HG03196 (cell line): Measurements from ENCODE around the gene MARCHF10.
"Not testable (repeated sequence)": the region's sequence is repeated elsewhere in the genome, so short reads cannot be mapped to it uniquely, and the experiment has no call there.

Experiments
- ATAC-seq: cut with Tn5 transposase; IDR thresholded peaks from one replicate; pipeline ENCODE4 v1.9.1; 2021; ENCODE audit not compliant: unreplicated experiment

MARCHF10 gene

GRCh38 chr17:62702746-62703260, 105.3 kb downstream of the MARCHF10 start:
- no peak for ATAC-seq

- ATAC-seq, result no peak
Observed at GRCh38 chr17:62701706-62702085, 106.4 kb downstream of the MARCHF10 start.

GRCh38 chr17:62700964-62701705, 107.0 kb downstream of the MARCHF10 start:
- no peak for ATAC-seq

- not testable (repeated sequence) for ATAC-seq
Observed at GRCh38 chr17:62698459-62698858, 109.7 kb downstream of the MARCHF10 start.

- ATAC-seq, result no peak
Observed at GRCh38 chr17:62696726-62697490, 111.2 kb downstream of the MARCHF10 start.

GRCh38 chr17:62696256-62696655, 111.9 kb downstream of the MARCHF10 start:
- no peak for ATAC-seq

- ATAC-seq, result not testable (repeated sequence)
Observed at GRCh38 chr17:62695093-62695738, 112.9 kb downstream of the MARCHF10 start.

- no peak for ATAC-seq
Observed at GRCh38 chr17:62693616-62694409, 114.3 kb downstream of the MARCHF10 start.

- ATAC-seq, result no peak
Observed at GRCh38 chr17:62692721-62693431, 115.2 kb downstream of the MARCHF10 start.

- ATAC-seq, result no peak
Observed at GRCh38 chr17:62692159-62692651, 115.9 kb downstream of the MARCHF10 start.

- ATAC-seq, result not testable (repeated sequence)
Observed at GRCh38 chr17:62691589-62691915, 116.6 kb downstream of the MARCHF10 start.

GRCh38 chr17:62690168-62690897, 117.8 kb downstream of the MARCHF10 start:
- no peak for ATAC-seq

- no peak for ATAC-seq
Observed at GRCh38 chr17:62689441-62690167, 118.5 kb downstream of the MARCHF10 start.

GRCh38 chr17:62688398-62689160, 119.5 kb downstream of the MARCHF10 start:
- no peak for ATAC-seq

GRCh38 chr17:62687997-62688396, 120.1 kb downstream of the MARCHF10 start:
- ATAC-seq, result no peak

GRCh38 chr17:62684179-62684578, 123.9 kb downstream of the MARCHF10 start:
- ATAC-seq, result no peak

- no peak for ATAC-seq
Observed at GRCh38 chr17:62681939-62682381, 126.2 kb downstream of the MARCHF10 start.
